Lung (tissue), 12 donors: ENCODE data around the gene TFRC. TPM values are rescaled to one million over a fixed set of nuclear protein-coding genes. Genes with fewer than 3 reads are reported as not detected.
"Not testable (repeated sequence)": the region's sequence is repeated elsewhere in the genome, so short reads cannot be mapped to it uniquely, and the experiment has no call there.

Experiments
- ATAC-seq: fragments of 200-7000 bp; cut with Tn5 transposase; one replicate; pipeline ENCODE4 v1.9.1; 2020; ENCODE audit warnings: moderate number of reproducible peaks; ENCODE audit not compliant: insufficient read depth, low FRiP score
- DNase-seq, 3 donors: peaks; one replicate each; pipeline ENCODE4 v3.0.0-alpha.2; 2013 to 2017
- H3K27ac ChIP-seq, 2 donors: one replicate each; pipeline ENCODE4 v1.5.1; 2013; ENCODE audit warnings: mild to moderate bottlenecking in 2 of 2, moderate library complexity in 2 of 2, control low read depth in 1 of 2, inconsistent platforms in 1 of 2, low read depth in 1 of 2, low read length in 1 of 2
- H3K27me3 ChIP-seq, 3 donors: one replicate each; pipeline ENCODE4 v1.5.1; 2013; ENCODE audit warnings: low read length in 2 of 3; ENCODE audit not compliant: control insufficient read depth in 3 of 3, insufficient read depth in 3 of 3
- H3K36me3 ChIP-seq, 4 donors: one replicate each; pipeline ENCODE4 v1.5.1; 2013; ENCODE audit warnings: low read length in 4 of 4, mild to moderate bottlenecking in 1 of 4, moderate library complexity in 1 of 4; ENCODE audit not compliant: control insufficient read depth in 4 of 4, insufficient read depth in 4 of 4
- H3K4me1 ChIP-seq, 5 donors: one replicate each; pipeline ENCODE4 v1.5.1; 2013; ENCODE audit warnings: low read length in 5 of 5, mild to moderate bottlenecking in 2 of 5, moderate library complexity in 1 of 5; ENCODE audit not compliant: control insufficient read depth in 5 of 5, insufficient read depth in 5 of 5
- H3K4me3 ChIP-seq: one replicate; pipeline ENCODE4 v1.5.1; 2013; ENCODE audit warnings: mild to moderate bottlenecking, control low read depth, moderate library complexity
- H3K9ac ChIP-seq, 2 donors: one replicate each; pipeline ENCODE4 v1.5.1; 2013; ENCODE audit warnings: low read length in 2 of 2, control low read depth in 1 of 2; ENCODE audit not compliant: insufficient read depth in 1 of 2
- H3K9me3 ChIP-seq, 4 donors: one replicate each; pipeline ENCODE4 v1.5.1; 2013; ENCODE audit warnings: low read length in 3 of 4, mild to moderate bottlenecking in 1 of 4, moderate library complexity in 1 of 4; ENCODE audit not compliant: control insufficient read depth in 4 of 4, insufficient read depth in 3 of 4
- CTCF ChIP-seq: IDR thresholded peaks from 2 replicates; pipeline ENCODE4 v1.5.1; 2012; ENCODE audit warnings: mild to moderate bottlenecking; ENCODE audit errors: control extremely low read depth, extremely low read depth
- WGBS, 2 donors: extraction: QIAGEN DNeasy Blood & Tissue Kit; methylation state at CpG; one replicate each; pipeline ENCODE4 v1.1.7; 2013; 5-methylcytosine and 5-hydroxymethylcytosine counted together
- polyA plus RNA-seq, 2 donors: library from polyadenylated mRNA; stranded (reverse); fragments of 200-250 nt; gene quantifications; one replicate each; pipeline ENCODE4 v1.2.1, GENCODE V29; 2013
- total RNA-seq, 2 donors: library from RNA; depleted of rRNA in 1 of 2; stranded (reverse); fragments of >200 nt in 1 of 2; gene quantifications; one replicate each; pipeline ENCODE4 v1.2.1, GENCODE V29; 2014 to 2021
- donor health status: control.
- donor health status: control.
- donor health status: Bipolar disorder and iron deficiency.
- donor health status: healthy.
- donor health status: DM: yes; HTN: yes; CAD: no.

The TFRC gene
- total and polyA plus RNA-seq, 4 donors, result 28.1 to 259 (median 112) TPM

GRCh38 chr3:196111939-196112386 lies 30.1 kb upstream of the TFRC start:
- Histone ChIP-seq H3K4me1 (peaks cover 0 to 7% (median 0%) of the 10 kb centered on the region in 5 donors), H3K9ac (no peak overlapping the region), H3K27ac (no peak overlapping the region), H3K36me3 (no peaks in the 10 kb centered on the region), H3K4me3 (no peak overlapping the region), H3K27me3 (no peaks in the 10 kb centered on the region), H3K9me3 (peaks cover 0 to 3% (median 0%) of the 10 kb centered on the region in 4 donors)
- 58 to 59% methylated on average over 7 of the region's 7 CpGs for WGBS, 2 donors
- TF ChIP-seq CTCF, result no peak
- ATAC-seq (no peak), DNase-seq (no peak)

DNA sequence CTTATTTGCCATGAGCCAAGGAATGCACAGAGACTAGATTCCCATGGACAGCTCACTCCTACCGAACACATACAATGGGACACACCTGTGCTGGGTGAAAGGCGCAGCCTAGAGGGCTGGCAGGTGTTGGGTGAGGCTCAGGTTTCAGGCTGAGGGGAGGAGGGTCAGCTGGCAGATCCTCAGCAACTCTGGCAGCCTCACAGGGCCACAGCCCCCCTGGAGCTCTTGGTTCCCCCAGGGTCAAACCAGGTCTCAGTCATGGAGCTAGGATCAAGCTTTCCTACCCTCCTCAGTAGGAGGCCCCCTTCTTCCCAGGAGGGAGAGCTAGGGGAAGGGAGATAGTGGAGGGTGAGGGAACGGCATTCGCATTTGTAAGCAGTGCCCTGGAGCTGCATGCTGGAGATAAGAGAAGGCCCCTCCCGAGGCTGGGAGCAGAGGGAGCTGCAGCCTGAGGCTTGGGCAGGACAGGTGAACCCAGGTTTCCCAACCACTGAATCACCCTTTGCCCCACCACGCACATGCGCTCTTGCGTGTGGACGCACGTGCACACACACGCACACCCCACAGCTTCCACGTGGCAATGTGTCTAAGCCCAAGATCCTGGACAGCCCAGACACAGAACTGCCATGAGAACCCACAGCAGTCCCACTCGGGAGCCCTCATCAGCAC lies 26.3 kb upstream of the TFRC start:
- no peak for TF ChIP-seq CTCF
- Histone ChIP-seq H3K36me3 (no peaks in the 10 kb centered on the region), H3K9ac (no peak overlapping the region), H3K4me1 (peaks cover 0 to 7% (median 0%) of the 10 kb centered on the region in 5 donors), H3K27me3 (no peaks in the 10 kb centered on the region), H3K27ac (no peak overlapping the region), H3K9me3 (peaks cover 0 to 3% (median 0%) of the 10 kb centered on the region in 4 donors), H3K4me3 (no peak overlapping the region)
- DNase-seq (no peak), ATAC-seq (no peak)
- 69 to 70% methylated on average over 13 of the region's 13 CpGs for WGBS, 2 donors

DNA sequence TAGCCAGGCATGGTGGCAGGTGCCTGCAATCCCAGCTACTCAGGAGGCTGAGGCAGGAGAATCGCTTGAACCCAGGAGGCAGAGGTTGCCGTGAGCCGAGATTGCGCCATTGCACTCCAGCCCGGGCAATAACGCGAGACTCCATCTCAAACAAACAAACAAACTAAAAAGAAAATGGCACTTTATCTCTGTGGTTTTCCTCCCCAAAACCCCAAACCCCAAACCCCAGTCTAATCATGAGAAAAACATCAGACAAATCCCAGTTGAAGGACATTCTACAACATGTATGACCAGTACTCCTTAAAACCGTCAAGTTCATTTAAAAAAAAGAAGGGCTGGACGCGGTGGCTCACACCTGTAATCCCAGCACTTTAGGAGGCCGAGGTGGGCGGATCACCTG lies 22.8 kb upstream of the TFRC start:
- not testable (repeated sequence) for H3K27me3 ChIP-seq, ATAC-seq, H3K4me3 ChIP-seq, H3K36me3 ChIP-seq, DNase-seq, H3K27ac ChIP-seq, H3K9ac ChIP-seq, H3K9me3 ChIP-seq, H3K4me1 ChIP-seq
- WGBS, 2 donors, result 85 to 87% methylated on average over 12 of the region's 12 CpGs

DNA sequence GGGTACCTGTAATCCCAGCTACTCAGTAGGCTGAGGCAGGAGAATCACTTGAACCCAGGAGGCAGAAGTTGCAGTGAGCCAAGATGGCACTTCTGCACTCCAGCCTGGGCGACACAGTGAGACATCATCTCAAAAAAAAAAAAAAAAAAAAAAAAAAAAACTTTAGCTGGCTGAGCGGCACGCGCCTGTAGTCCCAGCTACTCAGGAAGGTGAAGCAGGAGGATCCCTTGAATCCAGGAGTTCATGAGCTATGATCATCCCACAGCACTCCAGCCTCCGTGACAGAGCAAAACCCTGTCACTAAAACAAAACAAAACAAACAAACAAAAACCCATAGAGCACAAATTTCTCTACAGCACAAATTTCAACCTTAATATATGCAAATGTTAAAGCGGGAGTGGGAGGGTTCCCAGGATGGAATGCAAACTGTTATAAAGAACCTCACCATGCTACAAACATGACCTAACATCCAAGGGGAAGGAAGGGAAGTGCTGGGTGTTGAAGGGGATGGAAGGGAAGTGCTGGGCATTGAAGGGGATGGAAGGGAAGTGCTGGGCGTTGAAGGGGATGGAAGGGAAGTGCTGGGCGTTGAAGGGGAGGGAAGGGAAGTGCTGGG lies 16.6 kb upstream of the TFRC start:
- ATAC-seq, H3K27ac ChIP-seq, H3K4me3 ChIP-seq, H3K4me1 ChIP-seq, H3K27me3 ChIP-seq, H3K9me3 ChIP-seq, H3K9ac ChIP-seq, DNase-seq, H3K36me3 ChIP-seq: not testable (repeated sequence)
- WGBS, 2 donors, result 52 to 57% methylated on average over 8 of the region's 8 CpGs
